ENCODE results near the gene THBD.

Gene THBD

GRCh38 chr20:23007886-23008655 is 41.4 kb downstream of the THBD start:
- no peak for FAIRE-seq

DNA sequence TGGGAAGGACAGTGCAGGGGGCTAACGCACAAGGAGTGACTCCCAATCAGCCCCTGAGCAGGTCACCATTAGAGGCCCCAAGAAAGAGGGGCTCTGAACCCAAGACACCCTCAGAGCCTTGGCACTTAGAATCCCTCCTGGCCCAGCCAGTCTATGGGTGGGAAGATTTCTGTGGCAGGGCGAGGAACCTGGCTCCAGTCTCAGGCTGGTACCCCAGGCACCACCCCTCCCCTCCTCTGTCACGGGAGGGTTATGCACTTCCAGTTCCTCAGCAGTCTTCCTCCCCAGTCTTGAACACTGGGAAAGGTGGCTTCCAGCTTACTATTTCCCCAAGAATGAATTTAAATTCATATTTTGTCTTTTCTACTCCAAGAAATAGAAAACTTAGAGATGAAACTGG is 42.0 kb downstream of the THBD start:
- FAIRE-seq, result no peak

- no peak for FAIRE-seq
Observed at GRCh38 chr20:23005776-23006175, 43.7 kb downstream of the THBD start.

- FAIRE-seq, result no peak
Observed at GRCh38 chr20:23003881-23004460, 45.5 kb downstream of the THBD start.

GRCh38 chr20:23003077-23003635 is 46.3 kb downstream of the THBD start:
- no peak for FAIRE-seq

GRCh38 chr20:23002276-23002675 is 47.2 kb downstream of the THBD start:
- no peak for FAIRE-seq

DNA sequence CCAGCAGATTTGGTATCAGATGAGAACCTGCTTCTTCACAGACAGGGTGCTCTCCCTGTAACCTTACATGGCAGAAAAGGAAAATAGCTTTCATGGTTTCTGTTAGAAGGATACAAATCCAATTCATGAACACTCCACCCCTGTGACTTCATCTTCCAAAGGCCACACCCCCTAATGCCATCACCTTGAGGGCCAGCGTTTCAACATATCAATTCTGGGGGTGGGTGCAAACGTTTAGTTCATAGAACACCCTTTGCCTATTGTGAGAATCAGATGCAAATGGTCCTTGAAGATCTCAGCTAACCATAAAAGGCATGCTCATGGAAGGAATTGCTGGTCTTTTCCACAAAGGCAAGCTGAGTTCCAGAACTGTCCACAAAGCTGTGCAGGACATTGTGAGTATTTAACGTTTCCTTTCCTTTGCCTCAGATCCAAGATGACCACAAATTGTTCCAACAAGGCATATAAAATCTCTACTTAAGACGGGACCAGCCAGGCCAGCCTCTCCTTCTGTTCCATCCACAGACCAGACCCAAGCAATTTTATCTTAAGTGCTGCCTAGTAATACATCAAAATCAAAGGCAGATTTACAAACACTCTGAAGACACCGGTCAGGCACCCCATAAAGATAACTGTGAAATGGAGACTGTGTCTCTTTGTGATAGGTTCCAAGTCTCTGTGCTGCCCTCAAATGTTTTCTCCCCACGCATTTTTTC is 49.1 kb downstream of the THBD start:
- no peak for FAIRE-seq

GRCh38 chr20:22999756-23000155 is 49.7 kb downstream of the THBD start:
- FAIRE-seq, result no peak

- no peak for FAIRE-seq
Observed at GRCh38 chr20:22998476-22998875, 51.0 kb downstream of the THBD start.

GRCh38 chr20:22995923-22996322 is 53.5 kb downstream of the THBD start:
- no peak for FAIRE-seq

Data from islet of Langerhans (tissue), 1 donor.